ENCODE measurements around the gene IGSF5.

- TF ChIP-seq, protein P1, sequence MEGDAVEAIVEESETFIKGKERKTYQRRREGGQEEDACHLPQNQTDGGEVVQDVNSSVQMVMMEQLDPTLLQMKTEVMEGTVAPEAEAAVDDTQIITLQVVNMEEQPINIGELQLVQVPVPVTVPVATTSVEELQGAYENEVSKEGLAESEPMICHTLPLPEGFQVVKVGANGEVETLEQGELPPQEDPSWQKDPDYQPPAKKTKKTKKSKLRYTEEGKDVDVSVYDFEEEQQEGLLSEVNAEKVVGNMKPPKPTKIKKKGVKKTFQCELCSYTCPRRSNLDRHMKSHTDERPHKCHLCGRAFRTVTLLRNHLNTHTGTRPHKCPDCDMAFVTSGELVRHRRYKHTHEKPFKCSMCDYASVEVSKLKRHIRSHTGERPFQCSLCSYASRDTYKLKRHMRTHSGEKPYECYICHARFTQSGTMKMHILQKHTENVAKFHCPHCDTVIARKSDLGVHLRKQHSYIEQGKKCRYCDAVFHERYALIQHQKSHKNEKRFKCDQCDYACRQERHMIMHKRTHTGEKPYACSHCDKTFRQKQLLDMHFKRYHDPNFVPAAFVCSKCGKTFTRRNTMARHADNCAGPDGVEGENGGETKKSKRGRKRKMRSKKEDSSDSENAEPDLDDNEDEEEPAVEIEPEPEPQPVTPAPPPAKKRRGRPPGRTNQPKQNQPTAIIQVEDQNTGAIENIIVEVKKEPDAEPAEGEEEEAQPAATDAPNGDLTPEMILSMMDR (IDR thresholded peaks at IDR 0.05; ENCODE audit: insufficient read depth, low read length), result no peak
- TF ChIP-seq GABPA (IDR thresholded peaks at IDR 0.05; ENCODE audit: low read depth) (no peak), SPI1 (IDR thresholded peaks at IDR 0.05; ENCODE audit: borderline replicate concordance, low read depth) (no peak)
- TF ChIP-seq, protein P2, sequence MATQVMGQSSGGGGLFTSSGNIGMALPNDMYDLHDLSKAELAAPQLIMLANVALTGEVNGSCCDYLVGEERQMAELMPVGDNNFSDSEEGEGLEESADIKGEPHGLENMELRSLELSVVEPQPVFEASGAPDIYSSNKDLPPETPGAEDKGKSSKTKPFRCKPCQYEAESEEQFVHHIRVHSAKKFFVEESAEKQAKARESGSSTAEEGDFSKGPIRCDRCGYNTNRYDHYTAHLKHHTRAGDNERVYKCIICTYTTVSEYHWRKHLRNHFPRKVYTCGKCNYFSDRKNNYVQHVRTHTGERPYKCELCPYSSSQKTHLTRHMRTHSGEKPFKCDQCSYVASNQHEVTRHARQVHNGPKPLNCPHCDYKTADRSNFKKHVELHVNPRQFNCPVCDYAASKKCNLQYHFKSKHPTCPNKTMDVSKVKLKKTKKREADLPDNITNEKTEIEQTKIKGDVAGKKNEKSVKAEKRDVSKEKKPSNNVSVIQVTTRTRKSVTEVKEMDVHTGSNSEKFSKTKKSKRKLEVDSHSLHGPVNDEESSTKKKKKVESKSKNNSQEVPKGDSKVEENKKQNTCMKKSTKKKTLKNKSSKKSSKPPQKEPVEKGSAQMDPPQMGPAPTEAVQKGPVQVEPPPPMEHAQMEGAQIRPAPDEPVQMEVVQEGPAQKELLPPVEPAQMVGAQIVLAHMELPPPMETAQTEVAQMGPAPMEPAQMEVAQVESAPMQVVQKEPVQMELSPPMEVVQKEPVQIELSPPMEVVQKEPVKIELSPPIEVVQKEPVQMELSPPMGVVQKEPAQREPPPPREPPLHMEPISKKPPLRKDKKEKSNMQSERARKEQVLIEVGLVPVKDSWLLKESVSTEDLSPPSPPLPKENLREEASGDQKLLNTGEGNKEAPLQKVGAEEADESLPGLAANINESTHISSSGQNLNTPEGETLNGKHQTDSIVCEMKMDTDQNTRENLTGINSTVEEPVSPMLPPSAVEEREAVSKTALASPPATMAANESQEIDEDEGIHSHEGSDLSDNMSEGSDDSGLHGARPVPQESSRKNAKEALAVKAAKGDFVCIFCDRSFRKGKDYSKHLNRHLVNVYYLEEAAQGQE (IDR thresholded peaks at IDR 0.05; ENCODE audit: insufficient replicate concordance, low read depth), result no peak
These were observed 102.9 kb downstream of the IGSF5 start for GRCh38 chr21:39847877-39848276.

Data from HL-60 (cell line).